ENCODE measurements around the gene C18orf63. TPM values are rescaled to one million over a fixed set of nuclear protein-coding genes. Genes with fewer than 3 reads are reported as not detected.

C18orf63 gene
- total RNA-seq, 1 experiment from 2014 or later: not detected

DNA sequence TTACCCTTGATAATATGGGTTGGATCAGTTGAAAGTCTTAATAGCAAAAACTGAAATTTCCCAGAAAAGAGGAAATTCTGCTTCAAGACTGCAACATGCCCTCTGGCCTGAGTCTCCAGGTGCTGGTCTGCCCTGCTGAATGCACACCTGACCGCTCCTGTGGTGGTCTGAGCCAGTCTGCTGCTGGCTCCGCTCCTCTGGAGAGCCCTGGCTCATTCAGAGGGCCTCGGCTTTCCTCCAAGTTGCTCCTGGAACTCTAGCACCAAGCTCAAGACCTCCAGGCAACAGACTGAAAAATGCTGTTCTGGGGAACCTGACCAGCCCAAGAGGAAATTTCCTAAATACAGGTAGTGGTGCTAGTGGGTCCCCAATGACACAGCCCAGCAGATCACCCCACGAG, 76.7 kb downstream of the C18orf63 start:
- peaks cover 28% of the 10 kb centered on the region for H3K27me3 ChIP-seq (ENCODE audit: control insufficient read depth, insufficient read depth, low read length)
- BruUV-seq (replicated peaks): no TSS peak

DNA sequence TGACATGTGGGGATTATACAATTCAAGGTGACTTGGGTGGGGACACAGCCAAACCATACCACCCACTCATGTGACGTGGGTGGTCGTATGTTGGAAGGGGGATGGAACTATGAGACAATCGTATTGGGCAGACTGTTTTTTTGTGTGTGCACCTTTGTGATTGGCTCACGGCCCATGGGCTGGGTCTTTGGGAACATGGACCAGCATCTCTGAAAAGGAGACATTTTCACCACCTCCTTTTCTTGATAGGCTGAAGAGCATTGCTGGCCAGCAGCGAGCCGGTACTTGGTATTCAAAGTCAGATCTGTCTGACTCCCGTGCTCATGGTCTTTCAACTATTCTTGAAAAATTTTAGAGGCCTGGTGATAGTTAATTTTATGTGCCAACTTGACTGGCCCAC, 79.4 kb downstream of the C18orf63 start:
- no TSS peak for BruUV-seq (replicated peaks)

More for the DNA sequence above, 76.7 kb downstream of the C18orf63 start:
- POLR2A ChIA-PET: no interaction called here
- no peak for DNase-seq (ENCODE audit: low read depth, low spot score)
- Histone ChIP-seq H3K27ac (ENCODE audit: low read length) (no peak overlapping the region), H3K9me3 (ENCODE audit: control insufficient read depth, insufficient read depth, low read depth, low read length) (no peaks in the 10 kb centered on the region), H3K4me3 (ENCODE audit: low read depth in 2 of 2, low read length in 2 of 2) (no peak overlapping the region), H3K36me3 (ENCODE audit: control insufficient read depth, insufficient read depth, low read length) (no peaks in the 10 kb centered on the region), H3K4me1 (ENCODE audit: control insufficient read depth, insufficient read depth, low read length) (no peaks in the 10 kb centered on the region)
- intact Hi-C loops (cut with micrococcal nuclease; ENCODE audit: unreplicated experiment): no loop called here
- in situ Hi-C loops (cut with HindIII; ENCODE audit: low pct_unique_long_range_greater_than_20kb, low sequenced_read_pairs): no loop called here
- CTCF ChIA-PET: no interaction called here
- ATAC-seq: no peak
- TF ChIP-seq TCF7L2 (IDR thresholded peaks at IDR 0.05; ENCODE audit: low read depth, low read length) (no peak), SIN3A (IDR thresholded peaks at IDR 0.05; ENCODE audit: borderline replicate concordance, insufficient read depth, low read depth, low read length) (no peak), POLR2AphosphoS5 (IDR thresholded peaks at IDR 0.05; ENCODE audit: low read depth, low read length) (no peak)
- TF ChIP-seq, protein P1, sequence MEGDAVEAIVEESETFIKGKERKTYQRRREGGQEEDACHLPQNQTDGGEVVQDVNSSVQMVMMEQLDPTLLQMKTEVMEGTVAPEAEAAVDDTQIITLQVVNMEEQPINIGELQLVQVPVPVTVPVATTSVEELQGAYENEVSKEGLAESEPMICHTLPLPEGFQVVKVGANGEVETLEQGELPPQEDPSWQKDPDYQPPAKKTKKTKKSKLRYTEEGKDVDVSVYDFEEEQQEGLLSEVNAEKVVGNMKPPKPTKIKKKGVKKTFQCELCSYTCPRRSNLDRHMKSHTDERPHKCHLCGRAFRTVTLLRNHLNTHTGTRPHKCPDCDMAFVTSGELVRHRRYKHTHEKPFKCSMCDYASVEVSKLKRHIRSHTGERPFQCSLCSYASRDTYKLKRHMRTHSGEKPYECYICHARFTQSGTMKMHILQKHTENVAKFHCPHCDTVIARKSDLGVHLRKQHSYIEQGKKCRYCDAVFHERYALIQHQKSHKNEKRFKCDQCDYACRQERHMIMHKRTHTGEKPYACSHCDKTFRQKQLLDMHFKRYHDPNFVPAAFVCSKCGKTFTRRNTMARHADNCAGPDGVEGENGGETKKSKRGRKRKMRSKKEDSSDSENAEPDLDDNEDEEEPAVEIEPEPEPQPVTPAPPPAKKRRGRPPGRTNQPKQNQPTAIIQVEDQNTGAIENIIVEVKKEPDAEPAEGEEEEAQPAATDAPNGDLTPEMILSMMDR (IDR thresholded peaks at IDR 0.05): no peak
- TF ChIP-seq, protein P2, sequence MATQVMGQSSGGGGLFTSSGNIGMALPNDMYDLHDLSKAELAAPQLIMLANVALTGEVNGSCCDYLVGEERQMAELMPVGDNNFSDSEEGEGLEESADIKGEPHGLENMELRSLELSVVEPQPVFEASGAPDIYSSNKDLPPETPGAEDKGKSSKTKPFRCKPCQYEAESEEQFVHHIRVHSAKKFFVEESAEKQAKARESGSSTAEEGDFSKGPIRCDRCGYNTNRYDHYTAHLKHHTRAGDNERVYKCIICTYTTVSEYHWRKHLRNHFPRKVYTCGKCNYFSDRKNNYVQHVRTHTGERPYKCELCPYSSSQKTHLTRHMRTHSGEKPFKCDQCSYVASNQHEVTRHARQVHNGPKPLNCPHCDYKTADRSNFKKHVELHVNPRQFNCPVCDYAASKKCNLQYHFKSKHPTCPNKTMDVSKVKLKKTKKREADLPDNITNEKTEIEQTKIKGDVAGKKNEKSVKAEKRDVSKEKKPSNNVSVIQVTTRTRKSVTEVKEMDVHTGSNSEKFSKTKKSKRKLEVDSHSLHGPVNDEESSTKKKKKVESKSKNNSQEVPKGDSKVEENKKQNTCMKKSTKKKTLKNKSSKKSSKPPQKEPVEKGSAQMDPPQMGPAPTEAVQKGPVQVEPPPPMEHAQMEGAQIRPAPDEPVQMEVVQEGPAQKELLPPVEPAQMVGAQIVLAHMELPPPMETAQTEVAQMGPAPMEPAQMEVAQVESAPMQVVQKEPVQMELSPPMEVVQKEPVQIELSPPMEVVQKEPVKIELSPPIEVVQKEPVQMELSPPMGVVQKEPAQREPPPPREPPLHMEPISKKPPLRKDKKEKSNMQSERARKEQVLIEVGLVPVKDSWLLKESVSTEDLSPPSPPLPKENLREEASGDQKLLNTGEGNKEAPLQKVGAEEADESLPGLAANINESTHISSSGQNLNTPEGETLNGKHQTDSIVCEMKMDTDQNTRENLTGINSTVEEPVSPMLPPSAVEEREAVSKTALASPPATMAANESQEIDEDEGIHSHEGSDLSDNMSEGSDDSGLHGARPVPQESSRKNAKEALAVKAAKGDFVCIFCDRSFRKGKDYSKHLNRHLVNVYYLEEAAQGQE (IDR thresholded peaks at IDR 0.05; ENCODE audit: insufficient read depth in 1 of 2, low read depth in 2 of 2, low read length in 1 of 2): no peak

More for the DNA sequence above, 79.4 kb downstream of the C18orf63 start:
- Histone ChIP-seq H3K9me3 (ENCODE audit: control insufficient read depth, insufficient read depth, low read depth, low read length) (no peaks in the 10 kb centered on the region), H3K4me1 (ENCODE audit: control insufficient read depth, insufficient read depth, low read length) (no peaks in the 10 kb centered on the region), H3K36me3 (ENCODE audit: control insufficient read depth, insufficient read depth, low read length) (no peaks in the 10 kb centered on the region), H3K27me3 (ENCODE audit: control insufficient read depth, insufficient read depth, low read length) (peaks cover 38% of the 10 kb centered on the region), H3K4me3 (ENCODE audit: low read depth in 2 of 2, low read length in 2 of 2) (no peak overlapping the region), H3K27ac (ENCODE audit: low read length) (no peak overlapping the region)
- ChIA-PET POLR2A (no interaction called here), CTCF (no interaction called here)
- in situ Hi-C loops (cut with HindIII; ENCODE audit: low pct_unique_long_range_greater_than_20kb, low sequenced_read_pairs): no loop called here
- TF ChIP-seq TCF7L2 (IDR thresholded peaks at IDR 0.05; ENCODE audit: low read depth, low read length) (no peak), SIN3A (IDR thresholded peaks at IDR 0.05; ENCODE audit: borderline replicate concordance, insufficient read depth, low read depth, low read length) (no peak), POLR2AphosphoS5 (IDR thresholded peaks at IDR 0.05; ENCODE audit: low read depth, low read length) (no peak)
- TF ChIP-seq, protein P1 (IDR thresholded peaks at IDR 0.05): no peak
- TF ChIP-seq, protein P2 (IDR thresholded peaks at IDR 0.05; ENCODE audit: insufficient read depth in 1 of 2, low read depth in 2 of 2, low read length in 1 of 2): no peak
- ATAC-seq: no peak
- intact Hi-C loops (cut with micrococcal nuclease; ENCODE audit: unreplicated experiment): no loop called here
- no peak for DNase-seq (ENCODE audit: low read depth, low spot score)

Measured in Panc1 (cell line).